Smooth muscle cell (in vitro differentiated cells): ENCODE measurements around the gene FGD2. TPM values are rescaled to one million over a fixed set of nuclear protein-coding genes. Genes with fewer than 3 reads are reported as not detected.

Experiments
- DNase-seq: peaks from one replicate; lab custom pipeline; 2025; ENCODE audit not compliant: unreplicated experiment; lab: John Stamatoyannopoulos, UW
- H2AFZ ChIP-seq: fragments of 200-600 bp; sonication (generic); 2 replicates; pipeline ENCODE4 v1.6.0; 2016; ENCODE audit warnings: antibody characterized with exemption, low read depth, mild to moderate bottlenecking
- H3F3A ChIP-seq: fragments of 200-600 bp; sonication (generic); 2 replicates; pipeline ENCODE4 v1.6.0; 2017; ENCODE audit warnings: antibody characterized with exemption, low read depth
- H3K27ac ChIP-seq: fragments of 200-600 bp; sonication (generic); 2 replicates; pipeline ENCODE4 v1.5.1; 2016; ENCODE audit warnings: low read depth, mild to moderate bottlenecking
- H3K27me3 ChIP-seq: fragments of 200-600 bp; sonication (generic); 2 replicates; pipeline ENCODE4 v1.6.1; 2016; ENCODE audit warnings: low read depth, mild to moderate bottlenecking
- H3K36me3 ChIP-seq: fragments of 200-600 bp; sonication (generic); 2 replicates; pipeline ENCODE4 v1.5.1; 2016; ENCODE audit warnings: low read depth
- H3K4me1 ChIP-seq: fragments of 200-600 bp; sonication (generic); 2 replicates; pipeline ENCODE4 v1.5.1; 2016; ENCODE audit warnings: low read depth
- H3K4me2 ChIP-seq: fragments of 200-600 bp; sonication (generic); 2 replicates; pipeline ENCODE4 v1.6.0; 2016; ENCODE audit warnings: mild to moderate bottlenecking
- H3K4me3 ChIP-seq: fragments of 200-600 bp; sonication (generic); 2 replicates; pipeline ENCODE4 v1.5.1; 2016; ENCODE audit warnings: mild to moderate bottlenecking
- H3K79me2 ChIP-seq: fragments of 200-600 bp; sonication (generic); 2 replicates; pipeline ENCODE4 v1.6.0; 2016; ENCODE audit warnings: low read depth, mild to moderate bottlenecking
- H3K9ac ChIP-seq: fragments of 200-600 bp; sonication (generic); 2 replicates; pipeline ENCODE4 v1.6.0; 2016; ENCODE audit warnings: low read depth
- H3K9me3 ChIP-seq: fragments of 200-600 bp; sonication (generic); replicated peaks from 2 replicates; pipeline ENCODE4 v1.5.1; 2016; ENCODE audit warnings: low read depth
- H4K20me1 ChIP-seq: fragments of 200-600 bp; sonication (generic); 2 replicates; pipeline ENCODE4 v1.6.0; 2016; ENCODE audit warnings: low read depth
- CTCF ChIP-seq: fragments of 200-600 bp; sonication (generic); IDR thresholded peaks from 2 replicates; pipeline ENCODE4 v1.5.1; 2017; ENCODE audit warnings: borderline replicate concordance, mild to moderate bottlenecking, antibody characterized with exemption; ENCODE audit not compliant: insufficient read depth, poor library complexity, severe bottlenecking
- WGBS: methylation state at CpG from one replicate; pipeline ENCODE4 v1.1.7; 2016; ENCODE audit warnings: low lambda C conversion rate; 5-methylcytosine and 5-hydroxymethylcytosine counted together
- polyA plus RNA-seq: library from polyadenylated mRNA; unstranded; fragments of >200 nt; fragmentation: Nextera tagmentation; extraction: Ambion mirVana; gene quantifications from 2 replicates; pipeline ENCODE4 v1.2.1, GENCODE V29; 2016
- total RNA-seq: library from RNA; depleted of rRNA; stranded (reverse); fragments of >200 nt; gene quantifications from 2 replicates; pipeline ENCODE4 v1.2.3, GENCODE V29; 2014

FGD2 gene
- total and polyA plus RNA-seq, 2 experiments from 2014 or later = not detected

- no peaks in the 10 kb centered on the region for H4K20me1 ChIP-seq
- no peaks in the 10 kb centered on the region for H3K9me3 ChIP-seq
- no peak overlapping the region for H3K4me3 ChIP-seq
- no peaks in the 10 kb centered on the region for H3K27me3 ChIP-seq
- H3K4me1 ChIP-seq = no peaks in the 10 kb centered on the region
- no peak overlapping the region for H3K4me2 ChIP-seq
- no peaks in the 10 kb centered on the region for H3K79me2 ChIP-seq
- no peak overlapping the region for H3K9ac ChIP-seq
- 92% methylated on average over 40 of the region's 40 CpGs for WGBS
- no peaks in the 10 kb centered on the region for H3F3A ChIP-seq
- no peak for TF ChIP-seq CTCF
- no peak overlapping the region for H2AFZ ChIP-seq
- no peaks in the 10 kb centered on the region for H3K36me3 ChIP-seq
- no peak for DNase-seq
- H3K27ac ChIP-seq = no peak overlapping the region
Observed at GRCh38 chr6:36961441-36962435, 43.7 kb upstream of the FGD2 start.

GRCh38 chr6:36962874-36963273, 42.6 kb upstream of the FGD2 start:
- Histone ChIP-seq H3K4me1 (no peaks in the 10 kb centered on the region), H3K27me3 (no peaks in the 10 kb centered on the region), H2AFZ (no peak overlapping the region), H4K20me1 (no peaks in the 10 kb centered on the region), H3K27ac (no peak overlapping the region), H3K4me2 (no peak overlapping the region), H3K36me3 (peaks cover 4% of the 10 kb centered on the region), H3F3A (peaks cover under 1% of the 10 kb centered on the region), H3K4me3 (no peak overlapping the region), H3K9me3 (no peaks in the 10 kb centered on the region), H3K79me2 (no peaks in the 10 kb centered on the region), H3K9ac (no peak overlapping the region)
- 77% methylated on average over 12 of the region's 12 CpGs for WGBS
- DNase-seq = no peak
- no peak for TF ChIP-seq CTCF

DNA sequence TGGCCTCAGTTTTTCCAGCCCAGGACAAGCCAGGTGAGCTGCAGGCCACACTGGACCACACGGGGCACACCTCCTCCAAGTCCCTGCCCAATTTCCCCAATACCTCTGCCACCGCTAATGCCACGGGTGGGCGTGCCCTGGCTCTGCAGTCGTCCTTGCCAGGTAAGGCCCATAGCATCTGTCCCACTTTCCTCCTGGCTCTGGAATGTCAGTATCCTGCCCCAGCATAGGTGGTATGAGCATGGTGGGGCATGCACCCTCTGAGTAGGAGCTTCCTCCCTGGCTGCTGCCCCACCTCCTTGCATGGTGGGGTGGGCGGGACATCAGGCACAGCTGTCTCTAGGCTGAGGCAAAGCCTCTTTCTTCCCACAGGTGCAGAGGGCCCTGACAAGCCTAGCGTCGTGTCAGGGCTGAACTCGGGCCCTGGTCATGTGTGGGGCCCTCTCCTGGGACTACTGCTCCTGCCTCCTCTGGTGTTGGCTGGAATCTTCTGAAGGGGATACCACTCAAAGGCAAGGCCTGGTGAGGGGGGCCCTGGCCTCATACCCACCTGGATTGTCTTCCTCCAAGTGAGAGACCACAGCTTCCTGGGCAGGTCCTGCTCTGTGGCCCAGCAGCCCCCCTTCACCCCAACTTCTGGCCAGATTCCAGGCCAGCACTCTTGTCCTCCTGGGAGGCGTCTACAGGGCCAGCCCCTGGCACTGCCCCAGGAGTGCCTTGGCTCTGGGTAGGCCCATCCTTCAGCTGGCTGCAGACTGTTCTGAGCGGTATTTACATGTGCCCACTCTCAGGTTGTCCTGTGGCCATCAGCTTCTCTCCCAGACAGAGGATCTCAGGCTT, 41.8 kb upstream of the FGD2 start:
- no peak for DNase-seq

More for the DNA sequence above, 41.8 kb upstream of the FGD2 start:
- no peak for TF ChIP-seq CTCF
- Histone ChIP-seq H3K9ac (no peak overlapping the region), H3K9me3 (no peaks in the 10 kb centered on the region), H3F3A (peaks cover 8% of the 10 kb centered on the region), H3K79me2 (no peaks in the 10 kb centered on the region), H4K20me1 (peaks cover 5% of the 10 kb centered on the region), H3K27ac (no peak overlapping the region), H3K4me2 (no peak overlapping the region), H2AFZ (no peak overlapping the region), H3K36me3 (peaks cover 11% of the 10 kb centered on the region), H3K27me3 (no peaks in the 10 kb centered on the region), H3K4me3 (no peak overlapping the region), H3K4me1 (no peaks in the 10 kb centered on the region)
- WGBS = 84% methylated on average over 11 of the region's 11 CpGs
